NCI-H345 treated with DMSO at 0.1 percent for 48 hours (cell line): Measurements from ENCODE around the gene ANKRD52.
A peak's percentile ranks its signal among the peaks of the same experiment; 100 is the strongest.

ENCODE experiments used
- DNase-seq: peaks from one replicate; lab custom pipeline; 2025; ENCODE audit not compliant: unreplicated experiment; lab: John Stamatoyannopoulos, UW

Gene ANKRD52

DNA sequence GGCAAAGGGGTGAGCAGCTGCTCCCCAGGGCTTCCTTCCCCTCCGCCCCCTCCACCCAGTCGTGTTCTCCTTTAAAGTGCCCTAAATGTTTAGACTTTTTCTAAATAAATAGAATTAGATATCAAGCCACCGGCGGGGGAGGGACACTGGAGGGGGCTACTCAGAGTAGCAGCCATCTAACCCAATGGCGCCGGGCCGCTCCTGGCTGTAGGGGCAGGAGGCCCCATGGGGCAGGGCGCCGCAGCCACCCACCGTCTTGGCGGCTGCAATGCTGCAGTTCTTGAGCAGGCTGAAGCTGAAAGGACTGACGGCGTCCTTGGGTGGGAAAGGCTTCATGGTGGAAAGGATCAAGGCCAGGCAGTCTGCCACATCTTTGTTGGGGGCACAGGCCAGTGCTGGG, 15.2 kb downstream of the ANKRD52 start:
- no peak for DNase-seq

DNA sequence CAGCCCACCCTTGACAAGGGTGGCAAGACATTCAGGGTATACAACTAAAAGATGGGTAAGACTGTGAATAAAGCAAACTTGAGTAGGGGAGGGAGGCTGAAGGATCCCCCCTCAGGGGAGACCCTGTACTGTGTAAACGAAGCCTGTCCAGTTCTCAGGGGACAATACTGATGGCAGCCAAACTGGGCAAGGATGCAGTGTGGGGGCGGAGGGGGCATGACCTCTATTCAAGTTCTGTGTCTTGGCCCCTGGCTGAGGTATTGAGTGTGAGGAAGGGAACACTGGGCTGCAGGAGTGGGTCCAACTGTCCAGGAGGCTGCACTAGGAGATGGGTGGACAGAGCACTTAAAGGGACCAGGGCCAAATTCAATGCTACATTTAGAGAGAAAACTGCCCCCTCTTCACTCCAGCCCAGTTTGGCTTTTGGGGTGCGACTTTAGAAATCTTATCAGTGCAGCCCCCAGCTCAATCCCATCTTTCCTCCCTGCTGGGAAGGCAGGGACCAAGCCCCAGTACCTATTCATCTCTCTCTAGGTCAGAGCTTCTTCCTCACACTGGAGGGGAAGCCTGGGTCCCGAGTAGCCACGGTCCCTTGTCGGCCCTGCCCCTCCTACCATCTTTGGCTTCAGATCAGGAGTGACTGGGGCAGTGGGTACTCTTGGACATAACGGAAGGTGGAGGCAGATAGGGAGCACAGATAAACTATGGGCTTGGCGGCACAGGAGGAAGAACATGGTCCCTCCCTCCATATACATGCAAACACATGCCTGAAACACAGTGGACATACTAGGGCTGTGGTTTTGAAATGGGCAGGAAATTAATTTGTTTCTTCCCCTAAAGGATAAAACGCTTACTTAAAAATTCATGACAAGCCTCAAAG, 16.5 kb downstream of the ANKRD52 start:
- DNase-seq = no peak

DNA sequence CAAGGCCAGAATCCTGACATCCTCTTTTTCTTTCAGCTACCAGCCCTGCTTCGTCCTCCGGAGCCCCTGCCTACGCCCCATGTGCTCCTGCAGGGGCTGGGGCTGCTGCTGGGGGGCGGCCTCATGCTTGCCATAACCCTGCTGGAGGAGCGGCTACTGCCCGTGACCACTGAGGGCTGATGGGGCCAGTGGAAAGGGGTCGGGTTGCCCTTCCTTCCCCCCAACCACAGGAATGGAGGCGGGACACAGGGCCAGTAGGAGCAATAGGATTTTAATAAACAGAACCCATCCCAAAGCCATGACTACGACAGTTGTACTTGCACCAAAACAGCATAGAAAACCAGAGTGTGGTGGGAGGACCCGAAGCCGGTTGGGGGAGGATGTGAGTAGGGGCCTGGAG, 20.6 kb downstream of the ANKRD52 start:
- no peak for DNase-seq

DNA sequence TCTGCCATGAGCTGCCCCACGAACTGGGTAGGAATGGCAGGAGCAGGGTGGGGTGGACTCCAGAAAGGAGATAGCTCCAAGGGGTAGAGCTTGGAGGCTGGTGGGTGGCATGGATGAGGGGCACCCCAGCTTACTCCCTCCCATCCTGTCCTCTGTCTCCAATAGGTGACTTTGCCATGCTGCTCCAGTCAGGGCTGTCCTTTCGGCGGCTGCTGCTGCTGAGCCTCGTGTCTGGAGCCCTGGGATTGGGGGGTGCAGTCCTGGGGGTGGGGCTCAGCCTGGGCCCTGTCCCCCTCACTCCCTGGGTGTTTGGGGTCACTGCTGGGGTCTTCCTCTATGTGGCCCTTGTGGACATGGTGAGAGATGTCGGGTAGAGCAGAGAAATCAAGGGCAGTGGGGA, 21.2 kb downstream of the ANKRD52 start:
- no peak for DNase-seq

DNA sequence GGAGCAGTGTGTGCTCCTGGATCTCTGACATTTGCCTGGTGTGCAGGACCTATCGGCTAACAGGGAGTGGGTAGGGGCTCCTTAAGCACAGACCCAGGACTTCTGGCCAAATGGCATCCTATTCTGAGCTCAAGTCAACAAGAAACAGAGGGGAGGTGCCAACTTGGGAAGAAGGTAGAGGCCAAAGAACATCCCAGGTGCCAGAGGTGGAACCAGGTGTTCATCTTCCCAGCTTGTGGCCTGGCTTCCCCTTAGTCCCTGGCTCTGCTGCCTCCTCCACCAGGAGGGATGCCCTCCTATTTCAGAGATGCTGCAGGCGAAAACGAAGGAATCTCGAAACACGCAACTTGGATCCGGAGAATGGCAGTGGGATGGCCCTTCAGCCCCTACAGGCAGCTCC, 22.1 kb downstream of the ANKRD52 start:
- DNase-seq = no peak

DNA sequence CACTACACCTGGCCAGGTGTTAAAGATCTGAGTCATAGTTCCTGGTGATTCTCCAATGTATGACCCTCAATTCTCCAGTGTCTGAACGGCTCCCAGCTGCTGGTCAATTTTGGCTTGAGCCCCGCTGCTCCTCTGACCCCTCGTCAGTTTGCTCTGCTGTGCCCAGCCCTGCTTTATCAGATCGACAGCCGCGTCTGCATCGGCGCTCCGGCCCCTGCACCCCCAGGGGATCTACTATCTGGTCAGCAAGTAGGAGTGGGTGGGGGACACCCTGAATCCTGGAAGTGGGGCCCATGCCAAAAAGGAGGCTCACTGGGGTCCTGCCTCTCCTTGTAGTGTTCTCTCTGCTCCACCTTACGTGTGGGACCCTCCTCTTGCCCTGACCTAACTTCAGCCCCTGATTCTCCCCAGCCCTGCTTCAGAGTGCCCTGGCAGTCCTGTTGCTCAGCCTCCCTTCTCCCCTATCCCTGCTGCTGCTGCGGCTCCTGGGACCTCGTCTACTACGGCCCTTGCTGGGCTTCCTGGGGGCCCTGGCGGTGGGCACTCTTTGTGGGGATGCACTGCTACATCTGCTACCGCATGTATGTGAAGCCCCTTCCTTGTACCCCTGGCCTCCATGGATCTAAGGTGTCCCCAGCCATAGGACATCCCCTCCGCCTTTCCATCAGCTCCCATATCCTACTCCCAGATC, 23.3 kb downstream of the ANKRD52 start:
- DNase-seq = no peak

DNA sequence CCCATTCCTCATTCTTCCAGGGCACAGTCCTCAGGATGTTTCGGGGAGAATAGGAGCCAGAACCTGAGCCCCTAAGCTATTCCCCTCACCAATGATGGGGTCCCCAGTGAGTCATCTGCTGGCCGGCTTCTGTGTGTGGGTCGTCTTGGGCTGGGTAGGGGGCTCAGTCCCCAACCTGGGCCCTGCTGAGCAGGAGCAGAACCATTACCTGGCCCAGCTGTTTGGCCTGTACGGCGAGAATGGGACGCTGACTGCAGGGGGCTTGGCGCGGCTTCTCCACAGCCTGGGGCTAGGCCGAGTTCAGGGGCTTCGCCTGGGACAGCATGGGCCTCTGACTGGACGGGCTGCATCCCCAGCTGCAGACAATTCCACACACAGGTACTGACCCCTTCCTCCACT, 27.0 kb downstream of the ANKRD52 start:
- no peak for DNase-seq

DNA sequence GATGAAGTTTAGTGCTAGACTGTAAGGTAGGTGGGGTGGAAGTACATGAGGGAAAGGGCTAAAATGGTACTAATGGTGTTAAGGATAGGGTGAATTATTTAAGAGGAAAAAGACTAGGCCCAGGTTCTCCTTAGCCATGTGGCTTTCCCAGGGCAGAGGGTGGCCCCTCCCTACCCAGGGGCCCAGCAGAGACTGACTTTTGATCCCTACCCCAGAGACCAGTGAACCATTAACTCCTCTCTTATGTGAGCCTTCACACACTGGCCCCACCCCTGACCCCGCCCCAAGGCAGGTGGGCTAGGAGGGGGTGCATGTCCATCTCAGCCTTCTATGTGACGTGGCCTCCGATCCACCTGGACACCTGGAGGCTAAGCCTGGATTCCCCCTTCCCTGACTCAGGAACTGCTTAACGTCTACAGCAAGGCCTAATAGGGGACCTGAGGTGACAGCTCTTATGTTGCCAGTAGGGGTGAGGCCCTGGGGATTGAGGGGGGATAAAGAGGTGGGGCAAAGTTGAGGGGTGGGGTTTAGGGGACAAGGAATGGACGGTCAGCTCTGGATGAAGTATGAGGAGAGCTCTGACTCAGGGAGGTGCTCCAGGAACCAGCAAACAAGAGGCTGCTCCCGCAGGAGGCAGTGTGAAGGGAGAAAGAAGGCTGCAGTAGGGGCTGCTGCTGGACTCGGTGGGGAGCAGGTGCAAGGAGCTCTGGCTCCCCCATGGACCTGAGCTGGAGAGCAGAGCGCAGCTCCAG, 27.6 kb downstream of the ANKRD52 start:
- DNase-seq = no peak

DNA sequence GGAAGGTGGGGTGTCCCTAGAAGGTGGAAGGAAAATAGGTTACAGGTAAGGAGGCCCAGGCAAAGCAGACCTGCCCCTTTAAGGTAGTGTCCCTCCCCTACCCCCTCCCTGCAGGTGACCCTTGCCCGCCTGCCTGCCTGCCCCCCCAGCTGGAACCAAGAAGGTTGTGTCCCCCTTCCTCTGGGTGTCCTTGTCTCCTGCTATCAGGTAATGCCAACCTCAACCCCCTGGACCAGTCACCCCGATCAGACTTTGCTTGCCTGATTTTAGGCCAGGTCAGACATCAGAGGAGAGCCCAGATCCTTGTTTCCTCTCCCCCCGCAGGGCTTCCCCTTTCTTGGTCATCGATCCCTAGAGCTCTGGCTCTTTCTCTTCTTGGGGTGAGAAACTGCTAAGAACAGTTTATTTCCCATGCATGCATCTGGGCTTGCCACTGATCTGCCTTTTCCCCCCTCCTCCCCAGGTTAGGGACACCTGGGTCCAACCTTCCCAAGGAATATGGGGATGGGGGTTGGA, 28.2 kb downstream of the ANKRD52 start, which contains the start of gene SLC39A5:
Gene SLC39A5 (plus strand): TSS at position 136 of the 516 bp plus-strand sequence. CDS start 1,224 bp downstream, outside the sequence.
- DNase-seq = no peak

DNA sequence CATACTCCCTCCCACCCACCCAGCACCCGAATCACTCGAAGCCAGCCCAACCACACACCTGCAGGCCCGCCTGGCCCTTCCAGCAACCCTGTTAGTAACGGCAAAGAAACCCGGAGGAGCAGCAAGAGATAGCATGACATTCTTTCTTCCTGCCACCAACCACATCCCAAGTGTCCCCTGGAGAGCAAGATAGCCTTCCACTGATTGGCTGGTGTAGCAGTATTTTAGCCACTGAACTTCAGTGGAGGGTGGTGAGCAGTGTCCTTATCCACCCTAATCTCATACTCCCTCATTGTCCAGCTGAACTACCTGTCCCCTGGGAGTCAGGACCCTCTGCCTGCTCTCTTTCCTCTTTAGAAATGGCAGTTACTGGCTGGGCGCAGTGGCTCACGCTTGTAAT, 29.1 kb downstream of the ANKRD52 start:
- DNase-seq = no peak

DNA sequence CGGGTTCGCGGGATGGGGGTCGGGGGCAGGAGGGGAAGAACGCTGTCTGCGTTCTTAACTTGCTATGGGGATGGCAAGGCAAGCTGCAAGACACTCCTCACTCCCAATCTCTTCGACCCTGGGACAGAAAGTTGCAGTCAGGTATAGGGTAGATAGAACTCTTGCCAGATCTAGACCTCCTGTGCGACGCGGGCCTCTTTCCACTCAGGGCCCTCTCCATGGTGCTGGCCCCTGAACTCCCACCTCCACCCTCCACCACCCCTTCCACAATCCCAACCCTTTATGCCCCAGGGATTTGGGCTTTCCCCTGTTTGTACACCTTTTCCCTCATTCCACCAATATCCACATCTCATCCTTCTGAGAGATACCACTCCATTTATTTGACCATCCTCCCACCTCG, 33.2 kb downstream of the ANKRD52 start:
- no peak for DNase-seq

DNA sequence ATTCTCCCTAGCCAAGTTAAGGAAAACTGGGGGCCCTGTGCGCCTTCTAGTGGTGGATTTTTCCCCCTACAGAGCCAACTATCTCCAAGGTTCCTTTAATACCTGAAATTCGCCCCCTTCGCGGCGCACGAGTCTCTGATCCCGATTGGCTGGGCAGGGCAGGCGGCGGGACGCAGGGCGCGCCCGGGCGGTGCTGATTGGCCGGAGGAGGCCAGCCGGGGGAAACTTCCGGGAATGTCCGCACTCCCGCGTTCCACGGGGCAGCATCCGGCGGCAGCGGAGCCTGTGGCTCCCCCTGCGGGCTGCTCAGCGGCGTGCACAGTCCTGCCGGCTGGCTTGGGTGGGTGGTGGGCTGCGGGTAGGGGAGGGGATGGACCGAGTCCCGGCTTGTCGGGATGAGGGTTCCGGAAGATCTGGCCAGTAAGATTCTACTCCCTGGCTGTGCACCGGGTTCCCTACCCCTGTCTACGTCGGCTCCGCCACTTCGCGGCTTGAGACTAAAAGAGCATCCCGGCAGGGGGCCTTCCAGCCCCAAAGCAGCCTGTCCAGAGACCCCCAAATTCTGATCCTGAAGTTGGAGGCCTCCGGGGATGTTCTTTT, 34.0 kb downstream of the ANKRD52 start, which contains the start of gene NABP2:
Gene NABP2 (plus strand): TSS at position 241 of the 600 bp plus-strand sequence. CDS start 515 bp downstream, outside the sequence.
- peak; percentile 93 for DNase-seq

DNA sequence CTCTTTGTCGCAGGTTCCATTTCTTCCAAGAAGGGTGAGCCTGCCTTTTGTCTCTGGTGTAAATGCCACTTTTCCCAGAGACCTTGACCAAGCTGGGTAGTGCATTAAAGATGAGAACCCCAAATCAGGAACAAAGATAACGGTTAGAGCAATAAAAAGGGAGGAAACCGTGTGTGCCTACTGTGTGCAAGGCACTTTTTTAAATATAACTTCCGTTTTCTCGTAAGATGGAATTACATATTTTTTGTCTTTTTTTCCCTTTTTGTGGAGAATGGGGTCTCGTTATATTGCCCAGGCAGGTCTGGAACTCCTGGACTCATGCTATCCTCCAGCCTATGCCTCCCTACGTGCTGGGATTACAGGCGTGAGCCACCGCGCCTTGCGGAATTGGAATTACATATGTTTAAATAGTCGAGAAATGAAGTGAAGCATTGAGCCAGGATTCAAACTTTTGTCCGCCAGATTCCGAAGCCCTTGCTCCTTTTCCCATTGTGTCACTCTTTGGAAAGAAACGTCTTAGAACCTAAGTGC, 34.5 kb downstream of the ANKRD52 start:
- DNase-seq = no peak

DNA sequence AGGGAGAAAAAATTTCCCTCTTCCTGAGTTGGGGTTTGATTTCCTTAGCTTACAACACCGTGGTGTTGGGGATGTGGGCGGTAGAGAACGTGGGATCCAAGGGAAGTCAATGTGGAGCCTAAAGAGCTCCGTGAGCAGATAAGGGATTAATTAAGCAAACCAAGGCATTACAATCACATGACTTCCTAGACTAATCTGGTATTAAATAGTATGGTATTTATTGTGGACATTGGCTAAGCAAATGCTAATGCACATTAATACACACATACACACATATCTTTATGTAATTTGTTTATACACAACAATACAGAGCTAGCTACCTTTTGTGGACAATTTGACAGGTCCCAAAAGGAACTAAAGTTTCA, 35.7 kb downstream of the ANKRD52 start:
- DNase-seq = no peak

DNA sequence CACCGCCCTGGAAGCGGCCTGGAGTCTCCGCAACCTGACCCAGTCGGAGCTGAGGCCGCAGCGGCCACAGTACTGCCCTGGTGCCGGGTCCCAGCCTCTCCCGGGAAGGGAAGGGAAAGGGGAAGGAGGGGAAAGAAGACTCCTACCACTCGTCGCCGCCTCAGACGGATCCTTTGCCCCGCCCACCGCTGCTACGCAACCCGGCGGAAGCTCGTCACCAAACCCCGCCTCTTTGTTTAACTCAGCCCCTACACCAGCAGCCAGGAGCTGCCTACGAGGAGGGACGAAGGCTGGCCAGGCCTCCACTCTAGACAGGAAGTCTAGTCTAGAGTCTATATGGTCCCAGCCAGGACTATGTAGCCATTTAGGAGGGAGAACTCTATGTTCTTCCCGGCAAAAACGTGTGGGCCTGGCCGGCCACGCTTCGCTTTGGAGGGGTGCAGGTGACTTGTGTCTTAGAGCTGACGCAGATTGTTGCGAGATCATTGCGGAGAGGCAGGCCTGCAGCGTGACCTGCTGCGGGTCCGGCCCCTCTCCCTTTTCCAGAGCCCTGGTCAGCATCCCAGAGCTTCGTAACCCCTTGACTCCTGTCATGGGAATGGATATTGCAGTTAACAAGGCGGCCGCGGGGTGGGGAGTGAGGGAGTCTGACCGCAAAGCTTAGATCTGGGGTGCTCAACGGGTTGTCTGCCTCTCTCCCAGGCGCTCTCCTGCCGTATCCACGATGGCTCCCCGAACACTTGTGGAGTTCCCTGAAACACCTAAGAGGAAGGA, 36.2 kb downstream of the ANKRD52 start, which contains the start of gene RNF41:
Gene RNF41 (minus strand): TSS at position 166 of the 774 bp plus-strand sequence. CDS start 7,875 bp downstream, outside the sequence.
- DNase-seq = peak; percentile 94

DNA sequence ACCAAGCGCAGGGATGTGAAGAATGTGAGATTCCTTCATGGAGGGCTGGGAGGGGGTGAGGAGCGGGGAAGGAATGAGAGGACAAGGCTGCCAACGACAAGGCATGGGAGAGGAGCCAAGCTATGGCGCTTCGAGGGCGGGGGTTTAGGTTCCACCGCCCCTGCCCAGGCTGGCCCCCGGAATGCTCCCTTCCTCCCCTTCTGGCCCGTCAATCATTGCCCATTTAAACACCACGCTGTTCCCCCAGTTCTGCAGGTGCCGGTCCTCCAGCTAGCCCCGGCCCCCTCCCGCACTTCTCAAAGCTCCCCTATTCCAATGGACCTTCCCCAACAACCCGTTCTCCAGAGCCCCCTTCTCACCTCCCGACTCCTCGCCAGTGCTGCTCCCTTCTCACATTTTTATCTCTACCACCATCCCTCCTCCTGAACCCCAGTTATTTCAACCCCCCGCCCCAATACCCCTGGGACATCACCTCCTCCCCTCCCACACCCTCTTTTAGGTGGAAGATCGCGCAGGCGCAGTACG, 36.9 kb downstream of the ANKRD52 start:
- no peak for DNase-seq

DNA sequence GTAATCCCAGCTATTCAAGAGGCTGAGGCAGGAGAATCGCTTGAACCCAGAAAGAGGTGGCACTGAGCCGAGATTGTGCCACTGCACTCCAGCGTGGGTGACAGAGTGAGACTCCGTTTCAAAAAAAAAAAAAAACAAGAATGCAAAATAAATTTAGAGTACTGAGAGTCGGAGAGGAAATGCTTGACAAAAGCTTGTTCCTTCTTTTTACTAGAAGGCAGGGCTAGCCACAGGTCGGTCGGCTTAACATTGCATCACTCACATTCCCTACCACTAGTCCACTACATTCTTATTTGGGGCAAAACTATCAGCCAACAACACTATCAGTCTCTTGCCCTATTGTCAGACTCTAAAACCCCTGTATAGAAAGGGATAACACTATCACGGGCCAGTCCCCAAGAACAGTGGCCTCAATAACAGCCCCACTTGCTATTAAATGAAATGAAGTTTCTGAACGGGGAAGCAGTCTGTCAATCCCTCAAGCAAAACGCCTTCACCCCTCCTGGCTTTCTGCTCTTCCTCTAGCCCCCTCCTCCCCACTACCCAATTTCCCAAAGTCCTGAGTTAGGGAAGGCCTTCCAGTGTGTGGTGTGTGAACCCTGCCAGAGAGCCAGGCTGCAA, 37.5 kb downstream of the ANKRD52 start:
- no peak for DNase-seq

DNA sequence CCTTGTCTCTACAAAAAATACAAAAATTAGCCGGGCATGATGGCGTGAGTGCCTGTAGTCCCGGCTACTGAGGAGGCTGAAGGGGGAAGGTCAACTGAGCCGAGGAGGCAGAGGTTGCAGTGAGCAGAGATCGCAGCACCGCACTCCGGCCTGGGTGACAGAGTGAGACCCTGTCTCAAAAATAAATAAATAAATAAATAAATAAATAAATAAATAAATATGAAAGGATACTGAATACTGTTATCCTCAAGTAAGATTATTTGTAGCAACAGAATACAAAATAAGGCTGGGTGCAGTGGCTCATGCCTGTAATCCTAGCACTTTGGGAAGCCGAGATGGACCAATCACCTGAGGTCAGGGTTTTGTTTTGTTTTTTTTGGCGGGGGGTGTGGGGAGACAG, 38.3 kb downstream of the ANKRD52 start:
- no peak for DNase-seq

DNA sequence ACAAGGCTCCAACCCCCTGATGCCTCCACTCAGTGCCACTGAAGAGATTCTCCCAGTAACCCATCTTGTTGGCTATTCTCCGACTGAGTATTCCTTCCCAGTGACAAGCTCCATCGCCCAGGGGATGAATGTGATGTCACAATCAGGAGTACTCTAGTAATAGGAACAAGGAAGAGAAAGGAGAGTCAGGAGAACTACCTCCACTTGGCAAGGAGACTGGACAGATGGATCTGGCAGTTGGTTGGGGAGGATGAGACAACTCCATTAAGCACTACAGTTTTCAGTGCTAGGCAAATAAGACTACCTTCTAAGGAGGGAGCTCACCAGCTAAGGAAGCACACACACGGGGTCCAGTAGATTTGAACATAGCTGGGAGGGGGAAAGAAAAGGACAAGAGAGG, 41.7 kb downstream of the ANKRD52 start:
- no peak for DNase-seq
